Breast epithelium (tissue), 3 donors: Measurements from ENCODE around the gene FZD4.

ENCODE experiments used
- CTCF ChIP-seq, 3 donors: fragments of 450-650 bp; IDR thresholded peaks; one replicate each; pipeline ENCODE4 v1.5.1; 2016 to 2017; ENCODE audit warnings: antibody characterized with exemption in 3 of 3, mild to moderate bottlenecking in 3 of 3, moderate library complexity in 3 of 3
- POLR2A ChIP-seq: fragments of 450-650 bp; IDR thresholded peaks from one replicate; pipeline ENCODE4 v1.6.1; 2016; ENCODE audit warnings: antibody characterized with exemption, mild to moderate bottlenecking, moderate library complexity

- TF ChIP-seq CTCF (IDR thresholded peaks at IDR 0.05) (no peak), POLR2A (no peak)
Observed at GRCh38 chr11:86916330-86916729, 38.9 kb downstream of the FZD4 start.
